Adipocyte (in vitro differentiated cells): ENCODE data around the gene CFAP46.

Experiments
- DNase-seq: peaks from one replicate; pipeline ENCODE4 v3.0.0-alpha.2; 2015; ENCODE audit warnings: low read depth
- H3K27me3 ChIP-seq: replicated peaks from 2 replicates; pipeline ENCODE4 v1.7.0; 2013; ENCODE audit warnings: mild to moderate bottlenecking, low read length, moderate library complexity; ENCODE audit not compliant: control insufficient read depth, insufficient read depth
- H3K36me3 ChIP-seq: 2 replicates; pipeline ENCODE4 v1.7.0; 2013; ENCODE audit warnings: low read length, mild to moderate bottlenecking, moderate library complexity; ENCODE audit not compliant: control insufficient read depth, insufficient read depth, severe bottlenecking
- H3K4me1 ChIP-seq: 2 replicates; pipeline ENCODE4 v1.7.0; 2013; ENCODE audit warnings: mild to moderate bottlenecking, low read length, moderate library complexity; ENCODE audit not compliant: control insufficient read depth, insufficient read depth
- H3K4me3 ChIP-seq: 2 replicates; pipeline ENCODE4 v1.7.0; 2013; ENCODE audit warnings: mild to moderate bottlenecking, low read length, moderate library complexity
- H3K9ac ChIP-seq: 2 replicates; pipeline ENCODE4 v1.7.0; 2013; ENCODE audit warnings: mild to moderate bottlenecking, low read length, moderate library complexity
- H3K9me3 ChIP-seq: 2 replicates; pipeline ENCODE4 v1.7.0; 2013; ENCODE audit warnings: mild to moderate bottlenecking, low read length, moderate library complexity; ENCODE audit not compliant: control insufficient read depth

CFAP46 gene

GRCh38 chr10:132866601-132867381 is 75.6 kb downstream of the CFAP46 start:
- H3K4me1 ChIP-seq = no peaks in the 10 kb centered on the region
- DNase-seq = no peak
- H3K4me3 ChIP-seq = no peak overlapping the region
- peaks cover 21% of the 10 kb centered on the region for H3K27me3 ChIP-seq
- no peaks in the 10 kb centered on the region for H3K36me3 ChIP-seq
- H3K9ac ChIP-seq = no peak overlapping the region
- peaks cover 18% of the 10 kb centered on the region for H3K9me3 ChIP-seq

DNA sequence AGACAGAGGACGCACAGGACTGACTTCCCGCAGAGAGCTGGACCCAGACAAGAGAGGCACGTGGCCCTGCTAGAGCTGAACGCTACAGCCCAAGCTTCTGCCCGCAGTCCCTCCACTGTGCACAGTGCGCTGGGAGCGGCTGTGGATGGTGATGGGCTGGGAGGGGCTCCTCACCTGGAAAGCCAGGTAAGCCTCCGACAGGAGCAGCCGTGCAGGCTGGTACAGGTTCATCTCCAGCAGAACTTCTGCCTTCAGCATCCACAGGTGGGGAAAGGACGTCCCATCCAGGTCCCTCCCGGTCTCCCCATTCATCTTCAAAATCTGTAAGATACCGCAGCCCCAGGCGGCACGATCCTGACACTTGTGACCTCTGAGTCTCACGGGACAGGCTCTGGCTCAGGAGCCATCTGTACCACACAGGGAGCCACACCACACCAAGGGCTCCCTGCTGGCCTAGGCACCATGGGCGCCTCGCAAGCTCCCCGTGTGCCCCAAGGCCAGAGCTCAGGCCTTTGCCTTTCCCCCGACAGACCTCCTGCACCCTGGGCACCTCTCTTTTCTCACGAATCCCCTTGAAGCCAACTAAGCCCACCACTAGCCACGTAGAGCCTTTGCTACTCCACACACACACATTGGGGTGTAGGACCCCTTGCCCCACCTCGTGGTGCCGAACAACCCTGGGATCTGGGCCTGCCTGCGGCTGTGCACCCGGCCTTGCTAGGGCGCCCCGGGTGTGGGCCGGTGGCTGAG is 76.3 kb downstream of the CFAP46 start:
- Histone ChIP-seq H3K4me3 (no peak overlapping the region), H3K9ac (no peak overlapping the region), H3K36me3 (no peaks in the 10 kb centered on the region), H3K4me1 (no peaks in the 10 kb centered on the region), H3K27me3 (peaks cover 27% of the 10 kb centered on the region), H3K9me3 (peaks cover 10% of the 10 kb centered on the region)
- no peak for DNase-seq

GRCh38 chr10:132865171-132865631 is 77.2 kb downstream of the CFAP46 start:
- Histone ChIP-seq H3K4me3 (no peak overlapping the region), H3K4me1 (no peaks in the 10 kb centered on the region), H3K9ac (no peak overlapping the region), H3K9me3 (peaks cover 2% of the 10 kb centered on the region), H3K27me3 (peaks cover 27% of the 10 kb centered on the region), H3K36me3 (no peaks in the 10 kb centered on the region)
- no peak for DNase-seq

- H3K9me3 ChIP-seq = no peaks in the 10 kb centered on the region
- no peaks in the 10 kb centered on the region for H3K36me3 ChIP-seq
- H3K4me1 ChIP-seq = no peaks in the 10 kb centered on the region
- DNase-seq = no peak
- no peak overlapping the region for H3K9ac ChIP-seq
- no peak overlapping the region for H3K4me3 ChIP-seq
- H3K27me3 ChIP-seq = peaks cover 27% of the 10 kb centered on the region
Measured at GRCh38 chr10:132862485-132863420, 79.6 kb downstream of the CFAP46 start.

DNA sequence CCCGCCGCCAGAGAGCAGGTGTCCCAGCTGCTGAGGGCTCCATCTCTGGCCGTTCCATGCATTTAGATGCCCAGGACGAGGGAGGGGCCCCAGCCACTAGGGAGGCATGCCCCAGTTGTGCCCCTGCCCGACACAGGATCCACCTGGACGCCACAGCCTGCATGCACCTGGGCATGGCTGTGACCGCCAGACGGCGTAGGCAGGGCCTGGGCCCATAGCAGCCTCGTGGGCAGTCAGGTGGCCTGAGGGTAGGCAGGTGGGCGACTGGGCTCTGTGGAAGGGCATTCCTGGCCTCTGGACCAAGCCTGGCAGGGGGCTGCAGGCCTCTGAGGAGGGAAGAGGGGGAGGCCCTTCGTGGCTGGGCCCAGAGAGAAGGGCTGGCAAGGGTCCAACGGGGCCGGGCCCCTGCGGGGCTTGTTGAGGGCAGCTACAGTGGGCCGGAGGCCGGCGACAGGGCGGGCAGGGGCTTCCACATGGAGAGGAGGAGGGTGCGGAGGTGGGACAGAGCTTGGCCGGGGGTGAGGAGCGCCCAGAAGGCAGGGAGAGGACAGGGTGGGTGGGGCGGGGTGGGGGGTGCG is 80.4 kb downstream of the CFAP46 start:
- Histone ChIP-seq H3K9me3 (peaks cover 3% of the 10 kb centered on the region), H3K9ac (no peak overlapping the region), H3K27me3 (peaks cover 27% of the 10 kb centered on the region), H3K36me3 (no peaks in the 10 kb centered on the region), H3K4me3 (no peak overlapping the region), H3K4me1 (no peaks in the 10 kb centered on the region)
- no peak for DNase-seq

GRCh38 chr10:132861116-132861691 is 81.2 kb downstream of the CFAP46 start:
- Histone ChIP-seq H3K9ac (no peak overlapping the region), H3K4me1 (no peaks in the 10 kb centered on the region), H3K4me3 (no peak overlapping the region), H3K9me3 (peaks cover 10% of the 10 kb centered on the region), H3K27me3 (peaks cover 27% of the 10 kb centered on the region), H3K36me3 (no peaks in the 10 kb centered on the region)
- no peak for DNase-seq

DNA sequence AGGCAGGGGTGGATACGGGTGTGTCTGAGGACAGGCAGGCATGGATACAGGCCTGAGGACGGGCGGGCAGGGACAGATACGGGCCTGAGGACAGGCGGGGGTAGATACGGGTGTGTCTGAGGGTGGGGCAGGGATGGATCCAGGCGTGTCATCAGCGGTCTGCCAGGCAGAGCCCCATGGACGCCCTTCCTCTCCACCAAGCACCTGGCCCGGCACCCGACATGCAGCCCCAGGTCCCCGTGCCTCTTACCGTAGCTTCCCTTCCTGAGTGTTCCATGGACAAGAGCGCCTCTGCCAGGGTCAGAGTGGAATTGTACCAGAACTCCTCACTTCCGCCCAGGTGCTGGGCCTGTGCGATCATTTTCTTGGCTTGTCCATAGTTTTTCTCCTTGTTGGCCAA is 81.8 kb downstream of the CFAP46 start:
- Histone ChIP-seq H3K9ac (no peak overlapping the region), H3K27me3 (peaks cover 22% of the 10 kb centered on the region), H3K4me1 (no peaks in the 10 kb centered on the region), H3K9me3 (peaks cover 16% of the 10 kb centered on the region), H3K36me3 (no peaks in the 10 kb centered on the region), H3K4me3 (no peak overlapping the region)
- DNase-seq = no peak

DNA sequence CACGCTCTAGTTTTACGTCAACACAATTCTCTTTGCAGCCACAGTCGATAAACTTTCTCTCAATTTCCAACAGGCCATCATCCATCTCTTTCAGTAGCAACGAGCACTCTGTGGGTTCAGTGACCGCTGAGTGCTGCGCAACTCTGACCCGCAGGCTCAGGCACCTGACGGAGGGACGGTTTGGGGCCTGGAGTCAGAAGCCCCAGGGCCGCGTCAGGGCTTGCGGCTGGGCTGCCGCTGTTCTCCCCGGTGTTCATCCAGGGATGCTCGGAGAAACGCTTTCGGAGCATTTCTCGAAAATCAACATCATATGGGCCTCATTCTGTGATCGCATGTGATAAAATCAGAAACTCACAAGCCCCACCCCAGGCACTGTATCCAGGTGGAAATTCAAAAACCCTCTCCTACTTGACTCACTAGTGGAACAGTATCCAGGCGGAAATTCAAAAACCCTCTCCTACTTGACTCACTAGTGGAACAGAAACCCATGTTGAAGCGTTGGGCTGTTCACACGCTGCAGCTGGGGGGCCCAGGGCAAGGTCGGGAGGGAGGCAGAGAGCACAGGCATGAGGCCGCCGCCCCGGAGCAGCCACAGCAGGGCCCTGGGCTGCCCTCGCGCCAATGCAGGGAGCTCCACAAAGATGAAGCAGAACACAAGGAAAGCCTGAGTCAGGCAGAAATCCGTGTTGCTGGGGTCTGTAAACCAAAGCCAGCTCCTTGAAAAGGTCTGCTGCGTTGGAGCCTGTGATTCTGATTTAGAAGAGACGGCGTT is 83.1 kb downstream of the CFAP46 start:
- H3K9me3 ChIP-seq = peaks cover 25% of the 10 kb centered on the region
- no peaks in the 10 kb centered on the region for H3K36me3 ChIP-seq
- no peak overlapping the region for H3K9ac ChIP-seq
- no peak overlapping the region for H3K4me3 ChIP-seq
- no peak for DNase-seq
- no peaks in the 10 kb centered on the region for H3K4me1 ChIP-seq
- peaks cover 21% of the 10 kb centered on the region for H3K27me3 ChIP-seq

GRCh38 chr10:132858121-132859081 is 84.0 kb downstream of the CFAP46 start:
- peaks cover 21% of the 10 kb centered on the region for H3K27me3 ChIP-seq
- H3K9me3 ChIP-seq = peaks cover 31% of the 10 kb centered on the region
- H3K4me1 ChIP-seq = no peaks in the 10 kb centered on the region
- H3K36me3 ChIP-seq = no peaks in the 10 kb centered on the region
- H3K4me3 ChIP-seq = no peak overlapping the region
- DNase-seq = no peak
- no peak overlapping the region for H3K9ac ChIP-seq
